Measurements from ENCODE around the gene PAN3. TPM values are rescaled to one million over a fixed set of nuclear protein-coding genes. Genes with fewer than 3 reads are reported as not detected.

PAN3 gene
- total and polyA plus RNA-seq, 2 experiments from 2014 or later, result 27.4 to 58.2 TPM

DNA sequence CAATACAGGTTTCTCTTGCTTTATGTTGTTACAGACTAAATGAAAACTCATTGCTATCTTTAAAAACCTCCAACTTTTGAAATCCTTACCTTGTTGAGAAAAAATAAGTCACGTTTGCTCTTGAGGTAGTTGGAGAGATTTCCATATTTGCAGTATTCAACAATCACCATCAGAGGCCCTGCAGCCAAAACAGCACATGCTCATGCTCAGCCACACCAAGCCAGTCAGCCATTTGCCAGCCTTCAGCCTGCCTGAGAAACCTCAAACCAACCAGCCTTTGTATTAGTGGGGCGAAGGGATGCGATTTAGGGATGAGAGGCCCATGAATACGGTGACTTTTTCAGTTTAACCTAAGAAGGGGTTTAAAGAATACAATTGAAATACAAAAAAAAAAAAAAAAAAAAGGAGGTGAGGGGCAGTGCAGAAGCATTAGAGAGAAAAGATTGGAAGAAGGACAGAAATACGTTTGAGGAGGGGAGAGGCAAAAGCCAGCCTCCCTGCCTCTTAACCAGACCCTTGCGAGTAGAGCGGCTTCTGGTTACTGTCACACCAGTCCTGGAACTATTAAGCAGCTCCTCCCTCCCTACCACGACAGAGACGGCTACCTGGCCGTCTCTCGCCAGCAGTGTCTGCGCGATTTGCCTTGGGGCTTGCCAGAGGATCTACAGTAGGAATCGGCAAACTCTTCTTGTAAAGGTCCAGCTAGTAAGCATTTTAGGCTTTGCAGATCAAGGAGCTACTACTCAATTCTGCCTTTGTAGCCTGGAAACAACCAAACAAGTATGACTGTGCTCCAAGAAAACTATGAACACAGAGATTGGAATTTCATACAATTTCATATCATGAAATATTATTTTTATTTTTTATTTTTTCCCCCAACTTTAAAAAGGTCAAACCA lies 189.3 kb downstream of the PAN3 start:
- H2AFZ ChIP-seq, result no peak overlapping the region
- H3K4me1 ChIP-seq (ENCODE audit: insufficient read depth), result peaks cover 4% of the 10 kb centered on the region; the same call in 1 of the 2 replicates
- no peaks in the 10 kb centered on the region; the same call in none of the 3 replicates for H3K4me1 Mint-ChIP-seq
- H3K4me3 ChIP-seq, result no peak overlapping the region
- peaks cover 9% of the 10 kb centered on the region for H3K36me3 ChIP-seq (ENCODE audit: insufficient read depth)
- H3K27me3 Mint-ChIP-seq (ENCODE audit: insufficient read depth, low read depth, poor library complexity), result peaks cover 8% of the 10 kb centered on the region
- H3K9me2 ChIP-seq (ENCODE audit: insufficient read depth), result no peaks in the 10 kb centered on the region
- no peaks in the 10 kb centered on the region for H3F3A ChIP-seq (replicated peaks; ENCODE audit: low read depth)
- peaks cover 18% of the 10 kb centered on the region for H3K36me3 Mint-ChIP-seq (ENCODE audit: low read depth)
- no peak for DNase-seq (ENCODE audit: low spot score)
- no peaks in the 10 kb centered on the region for H4K20me1 ChIP-seq (replicated peaks; ENCODE audit: insufficient read depth)
- no peaks in the 10 kb centered on the region for H3K27me3 ChIP-seq (ENCODE audit: insufficient read depth)
- H3K27ac Mint-ChIP-seq, result no peak overlapping the region; the same call in none of the 2 replicates
- H3K79me2 ChIP-seq (replicated peaks; ENCODE audit: insufficient read depth), result no peaks in the 10 kb centered on the region
- no peak overlapping the region for H3K4me3 Mint-ChIP-seq
- no peak overlapping the region for H3K27ac ChIP-seq (ENCODE audit: low read depth)
- no peak overlapping the region for H3K4me2 ChIP-seq
- ATAC-seq, result no peak
- H3K9me3 Mint-ChIP-seq, result no peaks in the 10 kb centered on the region
- TF ChIP-seq POLR2AphosphoS5 (IDR thresholded peaks at IDR 0.05; ENCODE audit: low read depth), result no peak
- TF ChIP-seq JUNB (IDR thresholded peaks at IDR 0.05; ENCODE audit: unreplicated experiment), result no peak
- no peak for TF ChIP-seq CREB1 (CRISPR knock-in tag; IDR thresholded peaks at IDR 0.05; ENCODE audit: low read depth)
- no peak for TF ChIP-seq ZNF114 (CRISPR knock-in tag; IDR thresholded peaks at IDR 0.05)
- TF ChIP-seq ZNF331 (CRISPR knock-in tag; IDR thresholded peaks at IDR 0.05; ENCODE audit: low read depth), result no peak
- no peak for TF ChIP-seq EZH2 (IDR thresholded peaks at IDR 0.05; ENCODE audit: low read depth, unreplicated experiment)
- TF ChIP-seq, protein P1, sequence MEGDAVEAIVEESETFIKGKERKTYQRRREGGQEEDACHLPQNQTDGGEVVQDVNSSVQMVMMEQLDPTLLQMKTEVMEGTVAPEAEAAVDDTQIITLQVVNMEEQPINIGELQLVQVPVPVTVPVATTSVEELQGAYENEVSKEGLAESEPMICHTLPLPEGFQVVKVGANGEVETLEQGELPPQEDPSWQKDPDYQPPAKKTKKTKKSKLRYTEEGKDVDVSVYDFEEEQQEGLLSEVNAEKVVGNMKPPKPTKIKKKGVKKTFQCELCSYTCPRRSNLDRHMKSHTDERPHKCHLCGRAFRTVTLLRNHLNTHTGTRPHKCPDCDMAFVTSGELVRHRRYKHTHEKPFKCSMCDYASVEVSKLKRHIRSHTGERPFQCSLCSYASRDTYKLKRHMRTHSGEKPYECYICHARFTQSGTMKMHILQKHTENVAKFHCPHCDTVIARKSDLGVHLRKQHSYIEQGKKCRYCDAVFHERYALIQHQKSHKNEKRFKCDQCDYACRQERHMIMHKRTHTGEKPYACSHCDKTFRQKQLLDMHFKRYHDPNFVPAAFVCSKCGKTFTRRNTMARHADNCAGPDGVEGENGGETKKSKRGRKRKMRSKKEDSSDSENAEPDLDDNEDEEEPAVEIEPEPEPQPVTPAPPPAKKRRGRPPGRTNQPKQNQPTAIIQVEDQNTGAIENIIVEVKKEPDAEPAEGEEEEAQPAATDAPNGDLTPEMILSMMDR (conservative IDR thresholded peaks at IDR 0.05; ENCODE audit: low read depth in 2 of 2), result no peak
- TF ChIP-seq, protein P2, sequence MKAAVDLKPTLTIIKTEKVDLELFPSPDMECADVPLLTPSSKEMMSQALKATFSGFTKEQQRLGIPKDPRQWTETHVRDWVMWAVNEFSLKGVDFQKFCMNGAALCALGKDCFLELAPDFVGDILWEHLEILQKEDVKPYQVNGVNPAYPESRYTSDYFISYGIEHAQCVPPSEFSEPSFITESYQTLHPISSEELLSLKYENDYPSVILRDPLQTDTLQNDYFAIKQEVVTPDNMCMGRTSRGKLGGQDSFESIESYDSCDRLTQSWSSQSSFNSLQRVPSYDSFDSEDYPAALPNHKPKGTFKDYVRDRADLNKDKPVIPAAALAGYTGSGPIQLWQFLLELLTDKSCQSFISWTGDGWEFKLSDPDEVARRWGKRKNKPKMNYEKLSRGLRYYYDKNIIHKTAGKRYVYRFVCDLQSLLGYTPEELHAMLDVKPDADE (IDR thresholded peaks at IDR 0.05), result no peak
- TF ChIP-seq STAT1 (IDR thresholded peaks at IDR 0.05; ENCODE audit: unreplicated experiment), result no peak
- TF ChIP-seq, protein P3, sequence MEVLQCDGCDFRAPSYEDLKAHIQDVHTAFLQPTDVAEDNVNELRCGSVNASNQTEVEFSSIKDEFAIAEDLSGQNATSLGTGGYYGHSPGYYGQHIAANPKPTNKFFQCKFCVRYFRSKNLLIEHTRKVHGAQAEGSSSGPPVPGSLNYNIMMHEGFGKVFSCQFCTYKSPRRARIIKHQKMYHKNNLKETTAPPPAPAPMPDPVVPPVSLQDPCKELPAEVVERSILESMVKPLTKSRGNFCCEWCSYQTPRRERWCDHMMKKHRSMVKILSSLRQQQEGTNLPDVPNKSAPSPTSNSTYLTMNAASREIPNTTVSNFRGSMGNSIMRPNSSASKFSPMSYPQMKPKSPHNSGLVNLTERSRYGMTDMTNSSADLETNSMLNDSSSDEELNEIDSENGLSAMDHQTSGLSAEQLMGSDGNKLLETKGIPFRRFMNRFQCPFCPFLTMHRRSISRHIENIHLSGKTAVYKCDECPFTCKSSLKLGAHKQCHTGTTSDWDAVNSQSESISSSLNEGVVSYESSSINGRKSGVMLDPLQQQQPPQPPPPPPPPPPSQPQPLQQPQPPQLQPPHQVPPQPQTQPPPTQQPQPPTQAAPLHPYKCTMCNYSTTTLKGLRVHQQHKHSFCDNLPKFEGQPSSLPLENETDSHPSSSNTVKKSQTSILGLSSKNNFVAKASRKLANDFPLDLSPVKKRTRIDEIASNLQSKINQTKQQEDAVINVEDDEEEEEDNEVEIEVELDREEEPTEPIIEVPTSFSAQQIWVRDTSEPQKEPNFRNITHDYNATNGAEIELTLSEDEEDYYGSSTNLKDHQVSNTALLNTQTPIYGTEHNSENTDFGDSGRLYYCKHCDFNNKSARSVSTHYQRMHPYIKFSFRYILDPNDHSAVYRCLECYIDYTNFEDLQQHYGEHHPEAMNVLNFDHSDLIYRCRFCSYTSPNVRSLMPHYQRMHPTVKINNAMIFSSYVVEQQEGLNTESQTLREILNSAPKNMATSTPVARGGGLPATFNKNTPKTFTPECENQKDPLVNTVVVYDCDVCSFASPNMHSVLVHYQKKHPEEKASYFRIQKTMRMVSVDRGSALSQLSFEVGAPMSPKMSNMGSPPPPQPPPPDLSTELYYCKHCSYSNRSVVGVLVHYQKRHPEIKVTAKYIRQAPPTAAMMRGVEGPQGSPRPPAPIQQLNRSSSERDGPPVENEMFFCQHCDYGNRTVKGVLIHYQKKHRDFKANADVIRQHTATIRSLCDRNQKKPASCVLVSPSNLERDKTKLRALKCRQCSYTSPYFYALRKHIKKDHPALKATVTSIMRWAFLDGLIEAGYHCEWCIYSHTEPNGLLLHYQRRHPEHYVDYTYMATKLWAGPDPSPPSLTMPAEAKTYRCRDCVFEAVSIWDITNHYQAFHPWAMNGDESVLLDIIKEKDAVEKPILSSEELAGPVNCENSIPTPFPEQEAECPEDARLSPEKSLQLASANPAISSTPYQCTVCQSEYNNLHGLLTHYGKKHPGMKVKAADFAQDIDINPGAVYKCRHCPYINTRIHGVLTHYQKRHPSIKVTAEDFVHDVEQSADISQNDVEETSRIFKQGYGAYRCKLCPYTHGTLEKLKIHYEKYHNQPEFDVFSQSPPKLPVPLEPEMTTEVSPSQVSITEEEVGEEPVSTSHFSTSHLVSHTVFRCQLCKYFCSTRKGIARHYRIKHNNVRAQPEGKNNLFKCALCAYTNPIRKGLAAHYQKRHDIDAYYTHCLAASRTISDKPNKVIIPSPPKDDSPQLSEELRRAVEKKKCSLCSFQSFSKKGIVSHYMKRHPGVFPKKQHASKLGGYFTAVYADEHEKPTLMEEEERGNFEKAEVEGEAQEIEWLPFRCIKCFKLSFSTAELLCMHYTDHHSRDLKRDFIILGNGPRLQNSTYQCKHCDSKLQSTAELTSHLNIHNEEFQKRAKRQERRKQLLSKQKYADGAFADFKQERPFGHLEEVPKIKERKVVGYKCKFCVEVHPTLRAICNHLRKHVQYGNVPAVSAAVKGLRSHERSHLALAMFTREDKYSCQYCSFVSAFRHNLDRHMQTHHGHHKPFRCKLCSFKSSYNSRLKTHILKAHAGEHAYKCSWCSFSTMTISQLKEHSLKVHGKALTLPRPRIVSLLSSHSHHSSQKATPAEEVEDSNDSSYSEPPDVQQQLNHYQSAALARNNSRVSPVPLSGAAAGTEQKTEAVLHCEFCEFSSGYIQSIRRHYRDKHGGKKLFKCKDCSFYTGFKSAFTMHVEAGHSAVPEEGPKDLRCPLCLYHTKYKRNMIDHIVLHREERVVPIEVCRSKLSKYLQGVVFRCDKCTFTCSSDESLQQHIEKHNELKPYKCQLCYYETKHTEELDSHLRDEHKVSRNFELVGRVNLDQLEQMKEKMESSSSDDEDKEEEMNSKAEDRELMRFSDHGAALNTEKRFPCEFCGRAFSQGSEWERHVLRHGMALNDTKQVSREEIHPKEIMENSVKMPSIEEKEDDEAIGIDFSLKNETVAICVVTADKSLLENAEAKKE (CRISPR knock-in tag; IDR thresholded peaks at IDR 0.05), result no peak
- TF ChIP-seq NANOG (IDR thresholded peaks at IDR 0.05; ENCODE audit: borderline replicate concordance), result no peak

All from GM23338 (cell line).